GM12878 (cell line): ENCODE measurements around the gene MGAT4B. TPM values are rescaled to one million over a fixed set of nuclear protein-coding genes. Genes with fewer than 3 reads are reported as not detected.

Experiments used
- BACH1 ChIP-seq: fragments of 450-650 bp; IDR thresholded peaks from 2 replicates; pipeline ENCODE4 v1.6.1; 2017; ENCODE audit warnings: mild to moderate bottlenecking, borderline replicate concordance
- BCL11A ChIP-seq: IDR thresholded peaks from 2 replicates; pipeline ENCODE4 v1.6.1; 2011; ENCODE audit warnings: low read depth, low read length
- CEBPZ ChIP-seq: fragments of 150-350 bp; IDR thresholded peaks from 2 replicates; pipeline ENCODE4 v1.6.1; 2016; ENCODE audit warnings: low read depth, low read length
- EGR1 ChIP-seq, 2 experiments: IDR thresholded peaks; 1 replicate in 1 of 2; 2 replicates in 1 of 2; pipeline ENCODE4 v1.6.1; 2011 to 2012; ENCODE audit warnings: low read depth in 2 of 2, low read length in 2 of 2, borderline replicate concordance in 1 of 2, mild to moderate bottlenecking in 1 of 2, moderate library complexity in 1 of 2
- FOXM1 ChIP-seq: IDR thresholded peaks from 2 replicates; pipeline ENCODE4 v1.6.1; 2012; ENCODE audit warnings: low read depth, mild to moderate bottlenecking, inconsistent platforms, low read length, moderate library complexity
- GATAD2B ChIP-seq: fragments of 450-650 bp; conservative IDR thresholded peaks from 2 replicates; pipeline ENCODE4 v1.6.1; 2017; ENCODE audit warnings: low read depth, mild to moderate bottlenecking, moderate library complexity
- HDAC2 ChIP-seq: fragments of 200-600 bp; sonication (generic); IDR thresholded peaks from 2 replicates; pipeline ENCODE4 v1.6.1; 2017
- IRF5 ChIP-seq: fragments of 450-650 bp; IDR thresholded peaks from 2 replicates; pipeline ENCODE4 v1.6.1; 2017; ENCODE audit warnings: borderline replicate concordance
- MTA2 ChIP-seq: fragments of 450-650 bp; IDR thresholded peaks from 2 replicates; pipeline ENCODE4 v1.6.1; 2016; ENCODE audit warnings: low read depth, mild to moderate bottlenecking, moderate library complexity
- NBN ChIP-seq: fragments of 450-650 bp; IDR thresholded peaks from 2 replicates; pipeline ENCODE4 v1.6.1; 2016
- NFXL1 ChIP-seq: fragments of 450-650 bp; IDR thresholded peaks from 2 replicates; pipeline ENCODE4 v1.6.1; 2017; ENCODE audit warnings: antibody characterized with exemption, mild to moderate bottlenecking, borderline replicate concordance
- NR2C1 ChIP-seq: fragments of 450-650 bp; IDR thresholded peaks from 2 replicates; pipeline ENCODE4 v1.6.1; 2017; ENCODE audit warnings: antibody characterized with exemption, mild to moderate bottlenecking, moderate library complexity
- POLR2AphosphoS5 ChIP-seq: IDR thresholded peaks from 2 replicates; pipeline ENCODE4 v1.6.1; 2011; ENCODE audit warnings: mild to moderate bottlenecking, low read length, inconsistent platforms
- RELA ChIP-seq: fragments of 450-650 bp; IDR thresholded peaks from 2 replicates; pipeline ENCODE4 v1.8.0; 2014; ENCODE audit warnings: borderline replicate concordance; ENCODE audit not compliant: partially characterized antibody
- SIN3A ChIP-seq: IDR thresholded peaks from 2 replicates; pipeline ENCODE4 v1.6.1; 2012; ENCODE audit warnings: low read depth, low read length, improper control_type of control experiment
- SKIL ChIP-seq: fragments of 450-650 bp; IDR thresholded peaks from 2 replicates; pipeline ENCODE4 v1.6.1; 2017; ENCODE audit warnings: mild to moderate bottlenecking, low read depth, inconsistent platforms; ENCODE audit not compliant: poor library complexity, severe bottlenecking
- ZBTB33 ChIP-seq: fragments of 450-650 bp; IDR thresholded peaks from 2 replicates; pipeline ENCODE4 v1.6.1; 2017; ENCODE audit warnings: mild to moderate bottlenecking
- ZNF687 ChIP-seq: fragments of 450-650 bp; IDR thresholded peaks from 2 replicates; pipeline ENCODE4 v1.6.1; 2017; ENCODE audit warnings: mild to moderate bottlenecking, moderate library complexity
- polyA plus RNA-seq, 11 experiments: library from polyadenylated mRNA; depleted of rRNA in 4 of 11; unstranded in 6 of 11; stranded (reverse) in 5 of 11; fragments of >200 nt; fragmentation: Nextera tagmentation in 4 of 11; fragmentation: Illumina TruSeq in 1 of 11; extraction: Ambion mirVana in 4 of 11; extraction: Trizol in 1 of 11; gene quantifications; 1 replicate in 1 of 11; 2 replicates in 10 of 11; pipeline versions ENCODE4 v1.2.1 to v1.2.3, GENCODE V29; 2011 to 2016; ENCODE audit warnings: inconsistent platforms in 2 of 11, missing spikeins in 2 of 11, low read depth in 1 of 11
- total RNA-seq, 4 experiments: library from RNA; depleted of rRNA in 3 of 4; stranded (reverse); fragments of >200 nt in 3 of 4; fragmentation: Illumina TruSeq in 1 of 4; extraction: Trizol in 1 of 4; gene quantifications; 2 replicates each; pipeline versions ENCODE4 v1.2.1 to v1.2.3, GENCODE V29; 2013 to 2021

MGAT4B gene
- total and polyA plus RNA-seq, 10 of the 15 experiments (the other 5 are each of a cell fraction or from before 2014, with no cell fraction given): 0.60 to 82.5 (median 34.4) TPM; not detected in 1

GRCh38 chr5:179818746-179819295 lies 12.2 kb upstream of the MGAT4B start (continued):
- TF ChIP-seq IRF5 (no peak), FOXM1 (no peak), BACH1 (peak; percentile 99), NBN (peak; percentile 72), BCL11A (peak; percentile 53), RELA (peak; percentile 99), NFXL1 (no peak), SIN3A (no peak), EGR1 (IDR thresholded peaks at IDR 0.05; ENCODE audit: borderline replicate concordance in 1 of 2, low read depth in 2 of 2, low read length in 2 of 2) (peak in 1 of 2 experiments; percentile 32; a peak in 1 of 3 replicates), ZBTB33 (no peak), HDAC2 (no peak), POLR2AphosphoS5 (peak; percentile 71; the same call in 1 of the 2 replicates), ZNF687 (peak; percentile 96), NR2C1 (peak; percentile 94), CEBPZ (no peak), SKIL (no peak), MTA2 (peak; percentile 52; the same call in 1 of the 2 replicates), GATAD2B (peak; percentile 44; the same call in 1 of the 2 replicates)
